NCI-H1048 (cell line): ENCODE data around the gene SPRR2D.
"Not testable (repeated sequence)": the region's sequence is repeated elsewhere in the genome, so short reads cannot be mapped to it uniquely, and the experiment has no call there.

Experiments
- DNase-seq: peaks from one replicate; lab custom pipeline; 2025; lab: John Stamatoyannopoulos, UW

The SPRR2D gene

GRCh38 chr1:153011235-153011758 lies 29.6 kb downstream of the SPRR2D start:
- not testable (repeated sequence) for DNase-seq

GRCh38 chr1:153001382-153001781 lies 39.5 kb downstream of the SPRR2D start, which contains the start of gene SPRR3:
Gene SPRR3, plus strand, starts transcription at chr1:153001749. Its CDS starts 1,272 bp downstream, at chr1:153003021.
- no peak for DNase-seq

- DNase-seq: no peak
Observed at GRCh38 chr1:153000294-153000693, 40.6 kb downstream of the SPRR2D start.

- DNase-seq: no peak
Observed at GRCh38 chr1:152999818-153000217, 41.1 kb downstream of the SPRR2D start.

GRCh38 chr1:152998476-152998875 lies 42.4 kb downstream of the SPRR2D start:
- DNase-seq: no peak

DNA sequence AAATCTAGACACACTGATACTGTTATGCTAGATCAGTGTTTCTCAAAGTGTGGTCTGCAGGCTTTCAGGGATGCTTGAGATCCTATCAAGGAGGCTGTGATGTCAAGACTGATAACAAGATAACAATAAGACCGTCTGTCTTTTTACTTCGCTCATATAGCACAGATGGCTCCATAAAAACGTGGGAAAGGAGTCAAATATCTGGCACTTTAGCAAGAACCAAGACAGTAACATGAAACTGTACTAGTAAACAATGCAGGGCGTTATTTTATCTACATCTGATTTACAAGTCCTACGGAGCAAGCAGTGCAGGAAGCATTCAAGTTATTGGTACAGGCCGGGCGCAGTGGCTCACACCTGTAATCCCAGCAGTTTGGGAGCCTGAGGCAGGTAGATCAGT lies 43.0 kb downstream of the SPRR2D start:
- DNase-seq: no peak

DNA sequence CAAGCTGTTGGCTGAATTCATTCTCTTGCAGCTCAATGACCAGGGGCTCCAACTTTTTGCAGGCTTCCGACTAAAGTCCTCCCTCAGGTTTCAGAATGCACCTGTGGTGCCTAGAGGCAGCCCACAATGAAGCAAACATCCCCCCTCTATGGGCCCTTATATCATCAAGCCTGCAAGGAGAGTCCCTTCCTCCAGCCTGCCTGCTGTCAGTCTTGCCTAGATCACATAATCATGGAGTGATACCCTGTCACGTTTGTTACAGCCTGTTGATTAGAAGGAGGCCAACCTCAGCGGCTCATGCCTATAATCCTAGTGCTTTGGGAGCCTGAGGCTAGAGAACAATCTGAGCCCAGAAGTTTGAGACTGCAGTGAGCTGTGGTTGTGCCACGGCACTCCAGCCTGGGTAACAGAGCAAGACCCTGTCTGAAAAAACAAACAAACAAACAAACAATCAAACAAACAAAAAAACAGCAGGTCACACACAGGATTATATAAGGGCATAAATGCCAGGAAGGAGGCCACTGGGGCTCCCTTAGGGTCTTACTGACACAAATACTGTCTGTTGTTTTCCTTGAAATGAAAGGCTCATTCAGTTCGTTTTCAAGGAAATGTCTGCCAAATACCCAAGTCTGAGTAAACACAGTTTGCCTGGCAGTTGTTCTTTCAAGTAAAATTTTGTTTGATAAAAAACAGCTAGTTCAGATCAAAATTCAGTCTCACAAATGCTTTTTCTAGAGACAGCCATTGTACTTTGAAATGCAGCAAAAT lies 44.1 kb downstream of the SPRR2D start:
- DNase-seq: no peak

DNA sequence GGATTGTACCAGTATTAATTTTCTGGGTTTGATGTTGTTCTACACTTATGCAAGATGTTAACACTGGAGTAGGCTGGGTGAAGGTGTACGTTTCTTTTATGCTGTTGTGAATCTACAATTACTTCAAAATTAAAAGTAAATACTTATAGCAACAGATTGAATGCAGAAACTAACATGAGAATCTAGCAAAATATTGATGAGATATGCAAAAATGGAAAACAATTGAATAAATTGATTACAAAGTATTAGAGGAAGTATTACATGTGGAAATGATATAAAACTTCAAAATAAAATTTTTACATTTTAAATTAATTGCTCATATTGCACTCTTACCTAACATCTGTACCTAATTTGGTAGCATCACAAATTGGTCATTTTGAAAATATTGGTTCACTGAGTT lies 45.1 kb downstream of the SPRR2D start:
- DNase-seq: no peak

- no peak for DNase-seq
Observed at GRCh38 chr1:152993186-152993585, 47.7 kb downstream of the SPRR2D start.
